Ishikawa (cell line): Measurements from ENCODE around the gene ULBP2.

Experiments used
- CEBPB ChIP-seq: IDR thresholded peaks from 2 replicates; pipeline ENCODE4 v1.6.1; 2012
- CREB1 ChIP-seq: IDR thresholded peaks from 2 replicates; pipeline ENCODE4 v1.6.1; 2012; ENCODE audit warnings: low read depth
- EGR1 ChIP-seq: IDR thresholded peaks from 2 replicates; pipeline ENCODE4 v1.6.1; 2012
- EP300 ChIP-seq: IDR thresholded peaks from 2 replicates; pipeline ENCODE4 v1.6.1; 2012; ENCODE audit warnings: borderline replicate concordance
- FOXM1 ChIP-seq: IDR thresholded peaks from 2 replicates; pipeline ENCODE4 v1.6.1; 2012; ENCODE audit warnings: low read depth, borderline replicate concordance
- NFIC ChIP-seq: IDR thresholded peaks from 2 replicates; pipeline ENCODE4 v1.6.1; 2012
- RAD21 ChIP-seq: IDR thresholded peaks from 2 replicates; pipeline ENCODE4 v1.6.1; 2012; ENCODE audit warnings: low read depth
- TAF1 ChIP-seq: IDR thresholded peaks from 2 replicates; pipeline ENCODE4 v1.6.1; 2012; ENCODE audit warnings: low read depth, mild to moderate bottlenecking
- TCF12 ChIP-seq: IDR thresholded peaks from 2 replicates; pipeline ENCODE4 v1.6.1; 2012; ENCODE audit warnings: low read depth
- TEAD4 ChIP-seq: IDR thresholded peaks from 2 replicates; pipeline ENCODE4 v1.6.1; 2012
- YY1 ChIP-seq: IDR thresholded peaks from 2 replicates; pipeline ENCODE4 v1.6.1; 2012; ENCODE audit warnings: low read depth
- ZBTB7A ChIP-seq: IDR thresholded peaks from 2 replicates; pipeline ENCODE4 v1.6.1; 2012; ENCODE audit warnings: low read depth
- TF ChIP-seq, protein P1 (sequence below): IDR thresholded peaks from 2 replicates; pipeline ENCODE4 v1.6.1; 2012
- TF ChIP-seq, protein P2 (sequence below): IDR thresholded peaks from 2 replicates; pipeline ENCODE4 v1.6.1; 2012
- TF ChIP-seq, protein P3 (sequence below): IDR thresholded peaks from 2 replicates; pipeline ENCODE4 v1.6.1; 2012; ENCODE audit warnings: low read depth, mild to moderate bottlenecking

The ULBP2 gene

DNA sequence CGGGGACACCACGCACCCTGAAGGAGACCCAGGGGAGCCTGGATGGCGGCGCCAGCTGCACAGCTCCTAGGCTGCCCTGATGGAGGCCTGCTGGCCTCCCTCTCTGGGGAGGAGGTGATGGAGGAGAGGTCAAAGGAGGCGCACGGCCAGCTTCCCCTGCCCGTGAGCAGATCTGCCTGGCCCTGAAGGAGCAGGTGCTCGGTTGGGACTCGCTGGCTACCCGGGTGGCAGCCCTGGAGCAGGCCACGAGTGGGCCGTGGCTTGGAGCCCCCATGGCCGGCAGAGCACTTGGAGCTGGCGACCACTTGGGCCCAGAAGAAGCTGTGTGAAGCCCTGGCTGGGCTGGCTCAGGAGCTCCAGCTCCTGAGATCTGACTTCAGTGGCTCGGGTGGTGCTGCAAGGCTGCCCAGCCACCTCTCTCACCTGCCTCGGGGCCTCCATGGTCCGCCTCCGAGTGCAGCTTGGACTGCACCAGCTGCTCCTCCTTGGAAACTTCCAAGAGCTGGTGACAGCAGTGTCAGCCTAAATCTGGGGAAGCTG is 36.4 kb upstream of the ULBP2 start:
- TF ChIP-seq, protein P1, sequence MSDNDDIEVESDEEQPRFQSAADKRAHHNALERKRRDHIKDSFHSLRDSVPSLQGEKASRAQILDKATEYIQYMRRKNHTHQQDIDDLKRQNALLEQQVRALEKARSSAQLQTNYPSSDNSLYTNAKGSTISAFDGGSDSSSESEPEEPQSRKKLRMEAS, result no peak
- TF ChIP-seq CREB1, result no peak
- TF ChIP-seq ZBTB7A, result no peak
- no peak for TF ChIP-seq NFIC
- TF ChIP-seq YY1, result no peak
- TF ChIP-seq TAF1, result no peak
- no peak for TF ChIP-seq EP300
- no peak for TF ChIP-seq TCF12
- TF ChIP-seq CEBPB, result no peak
- TF ChIP-seq RAD21, result no peak
- no peak for TF ChIP-seq EGR1
- TF ChIP-seq, protein P2, sequence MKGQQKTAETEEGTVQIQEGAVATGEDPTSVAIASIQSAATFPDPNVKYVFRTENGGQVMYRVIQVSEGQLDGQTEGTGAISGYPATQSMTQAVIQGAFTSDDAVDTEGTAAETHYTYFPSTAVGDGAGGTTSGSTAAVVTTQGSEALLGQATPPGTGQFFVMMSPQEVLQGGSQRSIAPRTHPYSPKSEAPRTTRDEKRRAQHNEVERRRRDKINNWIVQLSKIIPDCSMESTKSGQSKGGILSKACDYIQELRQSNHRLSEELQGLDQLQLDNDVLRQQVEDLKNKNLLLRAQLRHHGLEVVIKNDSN, result no peak
- no peak for TF ChIP-seq TEAD4

GRCh38 chr6:149905911-149906371 is 35.9 kb upstream of the ULBP2 start:
- TF ChIP-seq CEBPB, result no peak
- TF ChIP-seq EP300, result no peak
- TF ChIP-seq YY1, result no peak
- TF ChIP-seq CREB1, result no peak
- no peak for TF ChIP-seq RAD21
- no peak for TF ChIP-seq TAF1
- no peak for TF ChIP-seq EGR1

DNA sequence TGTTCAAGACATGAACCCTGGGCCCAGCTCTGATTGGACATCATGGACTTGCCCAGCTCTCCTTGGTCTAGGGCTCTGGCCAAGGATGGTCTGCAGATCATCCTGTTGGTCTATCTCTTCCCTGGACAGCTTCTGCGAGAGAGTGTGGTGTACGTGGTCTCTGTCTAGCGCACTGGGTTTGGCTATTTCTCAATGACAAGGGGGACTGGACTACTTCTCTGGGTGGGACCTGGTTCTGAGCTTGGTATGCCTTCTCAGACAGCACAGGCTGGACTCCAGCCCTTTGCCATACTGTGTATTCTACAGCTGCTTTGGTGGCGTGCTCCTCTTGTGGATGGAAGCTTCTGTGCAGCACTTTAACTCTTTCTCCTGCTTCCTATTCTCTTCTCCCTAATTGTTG is 35.4 kb upstream of the ULBP2 start:
- TF ChIP-seq CEBPB, result no peak
- no peak for TF ChIP-seq NFIC
- TF ChIP-seq TAF1, result no peak
- TF ChIP-seq, protein P1, result no peak
- no peak for TF ChIP-seq YY1
- no peak for TF ChIP-seq RAD21
- TF ChIP-seq CREB1, result no peak
- no peak for TF ChIP-seq FOXM1
- no peak for TF ChIP-seq EP300
- TF ChIP-seq ZBTB7A, result no peak
- TF ChIP-seq, protein P2, result no peak
- no peak for TF ChIP-seq TCF12
- TF ChIP-seq TEAD4, result no peak
- TF ChIP-seq, protein P3, sequence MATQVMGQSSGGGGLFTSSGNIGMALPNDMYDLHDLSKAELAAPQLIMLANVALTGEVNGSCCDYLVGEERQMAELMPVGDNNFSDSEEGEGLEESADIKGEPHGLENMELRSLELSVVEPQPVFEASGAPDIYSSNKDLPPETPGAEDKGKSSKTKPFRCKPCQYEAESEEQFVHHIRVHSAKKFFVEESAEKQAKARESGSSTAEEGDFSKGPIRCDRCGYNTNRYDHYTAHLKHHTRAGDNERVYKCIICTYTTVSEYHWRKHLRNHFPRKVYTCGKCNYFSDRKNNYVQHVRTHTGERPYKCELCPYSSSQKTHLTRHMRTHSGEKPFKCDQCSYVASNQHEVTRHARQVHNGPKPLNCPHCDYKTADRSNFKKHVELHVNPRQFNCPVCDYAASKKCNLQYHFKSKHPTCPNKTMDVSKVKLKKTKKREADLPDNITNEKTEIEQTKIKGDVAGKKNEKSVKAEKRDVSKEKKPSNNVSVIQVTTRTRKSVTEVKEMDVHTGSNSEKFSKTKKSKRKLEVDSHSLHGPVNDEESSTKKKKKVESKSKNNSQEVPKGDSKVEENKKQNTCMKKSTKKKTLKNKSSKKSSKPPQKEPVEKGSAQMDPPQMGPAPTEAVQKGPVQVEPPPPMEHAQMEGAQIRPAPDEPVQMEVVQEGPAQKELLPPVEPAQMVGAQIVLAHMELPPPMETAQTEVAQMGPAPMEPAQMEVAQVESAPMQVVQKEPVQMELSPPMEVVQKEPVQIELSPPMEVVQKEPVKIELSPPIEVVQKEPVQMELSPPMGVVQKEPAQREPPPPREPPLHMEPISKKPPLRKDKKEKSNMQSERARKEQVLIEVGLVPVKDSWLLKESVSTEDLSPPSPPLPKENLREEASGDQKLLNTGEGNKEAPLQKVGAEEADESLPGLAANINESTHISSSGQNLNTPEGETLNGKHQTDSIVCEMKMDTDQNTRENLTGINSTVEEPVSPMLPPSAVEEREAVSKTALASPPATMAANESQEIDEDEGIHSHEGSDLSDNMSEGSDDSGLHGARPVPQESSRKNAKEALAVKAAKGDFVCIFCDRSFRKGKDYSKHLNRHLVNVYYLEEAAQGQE, result no peak
- no peak for TF ChIP-seq EGR1

DNA sequence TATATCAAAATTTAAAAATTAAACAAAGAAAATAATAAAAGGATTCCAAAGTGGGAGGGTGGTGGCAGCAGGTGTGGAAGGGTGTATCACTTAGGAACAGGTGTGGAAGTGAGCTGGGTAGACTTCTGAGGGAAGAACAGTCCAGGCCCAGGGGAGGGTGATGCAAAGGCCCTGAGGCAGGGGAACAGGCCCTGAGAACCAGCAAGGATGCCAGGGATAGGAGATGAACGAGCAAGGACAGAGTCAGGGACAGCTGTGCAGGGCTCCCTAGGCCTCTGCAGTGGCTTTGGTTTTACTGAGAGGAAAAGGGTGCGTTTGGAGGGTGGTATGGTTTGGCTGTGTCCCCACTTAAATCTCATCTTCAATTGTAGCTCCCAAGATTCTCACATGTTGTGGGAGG is 34.5 kb upstream of the ULBP2 start:
- TF ChIP-seq EP300 (no peak), TEAD4 (no peak)

GRCh38 chr6:149909701-149910470 is 31.9 kb upstream of the ULBP2 start:
- TF ChIP-seq, protein P2, result no peak
- TF ChIP-seq, protein P1, result no peak
- no peak for TF ChIP-seq EGR1
- TF ChIP-seq CREB1, result no peak
- no peak for TF ChIP-seq TCF12
- no peak for TF ChIP-seq ZBTB7A
- TF ChIP-seq FOXM1, result no peak

GRCh38 chr6:149910721-149911151 is 31.1 kb upstream of the ULBP2 start:
- TF ChIP-seq TEAD4 (no peak), TCF12 (no peak)
- TF ChIP-seq, protein P3, result no peak
